Measurements from ENCODE around the gene RNASE8.
A peak's percentile ranks its signal among the peaks of the same experiment; 100 is the strongest.

RNASE8 gene

DNA sequence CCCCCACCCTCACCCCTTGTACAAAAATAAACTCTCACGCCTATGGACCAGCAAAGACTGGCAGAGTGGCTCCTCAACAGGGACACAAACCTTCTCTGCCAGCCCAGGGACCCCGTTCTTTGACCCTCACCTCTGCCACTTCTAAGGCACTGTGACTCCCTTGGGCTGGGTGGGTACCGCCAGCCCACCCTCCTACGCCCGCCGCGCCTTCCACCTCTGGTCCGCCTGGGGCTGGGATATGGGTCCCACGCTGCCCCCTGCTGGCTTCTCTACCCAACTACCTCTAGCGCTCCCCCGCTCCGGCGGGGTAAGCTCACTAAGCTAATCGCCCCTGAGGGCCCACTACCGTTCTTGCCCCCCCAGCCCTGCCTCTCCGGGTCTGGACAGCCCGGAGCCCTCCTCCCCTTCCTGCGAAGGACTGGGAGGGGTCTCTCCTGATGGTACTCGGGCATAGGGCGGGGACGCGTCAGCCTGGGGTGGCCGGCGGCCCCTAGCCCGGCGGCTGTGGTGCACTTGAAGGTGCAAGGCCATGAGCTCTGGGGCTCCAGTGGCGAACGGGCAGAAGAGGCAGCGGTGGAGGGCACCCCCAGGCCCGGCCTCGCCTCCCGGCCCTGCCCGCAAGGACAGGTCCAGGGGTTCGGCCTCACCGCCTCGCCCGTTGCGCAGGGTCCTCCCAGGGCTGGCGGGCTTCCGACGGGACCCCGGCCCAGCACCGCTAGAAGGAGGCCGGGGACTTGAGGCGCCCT is 32.7 kb downstream of the RNASE8 start:
- TF ChIP-seq, protein P1, sequence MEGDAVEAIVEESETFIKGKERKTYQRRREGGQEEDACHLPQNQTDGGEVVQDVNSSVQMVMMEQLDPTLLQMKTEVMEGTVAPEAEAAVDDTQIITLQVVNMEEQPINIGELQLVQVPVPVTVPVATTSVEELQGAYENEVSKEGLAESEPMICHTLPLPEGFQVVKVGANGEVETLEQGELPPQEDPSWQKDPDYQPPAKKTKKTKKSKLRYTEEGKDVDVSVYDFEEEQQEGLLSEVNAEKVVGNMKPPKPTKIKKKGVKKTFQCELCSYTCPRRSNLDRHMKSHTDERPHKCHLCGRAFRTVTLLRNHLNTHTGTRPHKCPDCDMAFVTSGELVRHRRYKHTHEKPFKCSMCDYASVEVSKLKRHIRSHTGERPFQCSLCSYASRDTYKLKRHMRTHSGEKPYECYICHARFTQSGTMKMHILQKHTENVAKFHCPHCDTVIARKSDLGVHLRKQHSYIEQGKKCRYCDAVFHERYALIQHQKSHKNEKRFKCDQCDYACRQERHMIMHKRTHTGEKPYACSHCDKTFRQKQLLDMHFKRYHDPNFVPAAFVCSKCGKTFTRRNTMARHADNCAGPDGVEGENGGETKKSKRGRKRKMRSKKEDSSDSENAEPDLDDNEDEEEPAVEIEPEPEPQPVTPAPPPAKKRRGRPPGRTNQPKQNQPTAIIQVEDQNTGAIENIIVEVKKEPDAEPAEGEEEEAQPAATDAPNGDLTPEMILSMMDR (IDR thresholded peaks at IDR 0.05; ENCODE audit: insufficient read depth, low read length, poor library complexity, severe bottlenecking), result peak; percentile 52

DNA sequence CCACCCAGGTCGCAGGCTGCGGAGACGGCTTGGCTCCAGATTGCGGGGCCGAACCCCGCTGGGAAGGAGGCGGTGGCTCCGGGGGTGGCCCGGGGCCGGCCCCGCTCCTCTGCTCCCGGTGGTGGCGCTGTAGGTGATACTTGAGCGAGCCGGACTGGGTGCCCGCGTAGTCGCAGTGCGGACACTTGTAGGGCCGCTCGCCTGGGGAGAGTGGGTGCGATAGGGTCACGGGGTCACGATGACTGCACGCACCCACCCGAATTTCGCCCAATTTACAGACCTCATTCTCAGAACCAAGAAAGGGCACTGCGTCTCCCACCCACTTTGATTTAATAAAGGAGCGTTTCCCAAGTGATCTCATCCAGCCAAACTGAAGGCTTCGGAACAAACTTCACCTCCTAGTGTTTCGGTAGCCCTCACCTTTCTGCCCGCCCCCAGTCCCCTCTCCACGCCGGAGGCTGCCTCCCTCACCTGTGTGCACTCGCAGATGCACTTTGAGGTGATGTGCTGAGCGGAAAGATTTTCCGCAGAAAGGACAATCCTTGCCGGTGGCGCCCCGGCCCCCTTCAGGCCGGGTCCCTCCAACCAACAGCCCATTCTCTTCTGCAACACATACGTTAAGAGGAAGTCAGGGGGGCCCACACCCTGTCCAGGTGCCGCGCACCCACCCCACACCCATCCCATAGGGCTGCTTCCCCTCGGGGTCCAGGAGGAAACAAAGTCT is 33.5 kb downstream of the RNASE8 start:
- H3K27me3 ChIP-seq (replicated peaks; ENCODE audit: control insufficient read depth, insufficient read depth, low read length), result no peaks in the 10 kb centered on the region
- no peak for DNase-seq (ENCODE audit: extremely low read depth, insufficient read length)

More for the DNA sequence above, 32.7 kb downstream of the RNASE8 start:
- Histone ChIP-seq H3K36me3 (ENCODE audit: control insufficient read depth, insufficient read depth, low read length) (no peaks in the 10 kb centered on the region), H3K27me3 (replicated peaks; ENCODE audit: control insufficient read depth, insufficient read depth, low read length) (no peaks in the 10 kb centered on the region), H3K4me3 (replicated peaks; ENCODE audit: low read depth, low read length) (no peak overlapping the region)
- no peak for DNase-seq (ENCODE audit: extremely low read depth, insufficient read length)

DNA sequence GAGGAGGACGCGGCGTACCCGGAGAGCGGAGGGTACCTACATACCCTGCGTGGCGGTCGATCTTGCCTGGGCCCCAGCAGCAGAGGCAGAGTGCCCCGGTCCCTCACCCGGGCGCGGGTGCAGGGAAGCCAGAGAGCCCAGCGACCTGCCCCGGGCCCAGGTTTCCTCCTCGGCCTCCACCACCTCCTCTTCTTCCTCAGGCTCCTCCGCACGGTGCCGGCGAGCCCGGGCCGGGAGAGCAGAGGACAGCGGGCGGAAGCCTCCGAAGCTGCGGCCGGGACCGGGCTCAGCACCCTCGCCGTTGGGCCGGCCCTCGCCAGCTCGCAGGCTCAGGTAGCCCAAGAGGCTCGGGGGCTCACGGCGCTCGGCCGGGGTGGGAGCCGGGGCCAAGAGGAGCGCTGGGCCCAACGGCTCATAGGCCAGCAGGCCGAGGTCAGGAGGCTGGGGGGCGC is 34.2 kb downstream of the RNASE8 start:
- TF ChIP-seq, protein P1 (IDR thresholded peaks at IDR 0.05; ENCODE audit: insufficient read depth, low read length, poor library complexity, severe bottlenecking), result no peak
- no peaks in the 10 kb centered on the region for H3K36me3 ChIP-seq (ENCODE audit: control insufficient read depth, insufficient read depth, low read length)
- no peak overlapping the region for H3K4me3 ChIP-seq (replicated peaks; ENCODE audit: low read depth, low read length)
- no peaks in the 10 kb centered on the region for H3K27me3 ChIP-seq (replicated peaks; ENCODE audit: control insufficient read depth, insufficient read depth, low read length)
- no peak for DNase-seq (ENCODE audit: extremely low read depth, insufficient read length)

More for the DNA sequence above, 33.5 kb downstream of the RNASE8 start:
- TF ChIP-seq, protein P1 (IDR thresholded peaks at IDR 0.05; ENCODE audit: insufficient read depth, low read length, poor library complexity, severe bottlenecking), result no peak
- Histone ChIP-seq H3K36me3 (ENCODE audit: control insufficient read depth, insufficient read depth, low read length) (no peaks in the 10 kb centered on the region), H3K4me3 (replicated peaks; ENCODE audit: low read depth, low read length) (no peak overlapping the region)

DNA sequence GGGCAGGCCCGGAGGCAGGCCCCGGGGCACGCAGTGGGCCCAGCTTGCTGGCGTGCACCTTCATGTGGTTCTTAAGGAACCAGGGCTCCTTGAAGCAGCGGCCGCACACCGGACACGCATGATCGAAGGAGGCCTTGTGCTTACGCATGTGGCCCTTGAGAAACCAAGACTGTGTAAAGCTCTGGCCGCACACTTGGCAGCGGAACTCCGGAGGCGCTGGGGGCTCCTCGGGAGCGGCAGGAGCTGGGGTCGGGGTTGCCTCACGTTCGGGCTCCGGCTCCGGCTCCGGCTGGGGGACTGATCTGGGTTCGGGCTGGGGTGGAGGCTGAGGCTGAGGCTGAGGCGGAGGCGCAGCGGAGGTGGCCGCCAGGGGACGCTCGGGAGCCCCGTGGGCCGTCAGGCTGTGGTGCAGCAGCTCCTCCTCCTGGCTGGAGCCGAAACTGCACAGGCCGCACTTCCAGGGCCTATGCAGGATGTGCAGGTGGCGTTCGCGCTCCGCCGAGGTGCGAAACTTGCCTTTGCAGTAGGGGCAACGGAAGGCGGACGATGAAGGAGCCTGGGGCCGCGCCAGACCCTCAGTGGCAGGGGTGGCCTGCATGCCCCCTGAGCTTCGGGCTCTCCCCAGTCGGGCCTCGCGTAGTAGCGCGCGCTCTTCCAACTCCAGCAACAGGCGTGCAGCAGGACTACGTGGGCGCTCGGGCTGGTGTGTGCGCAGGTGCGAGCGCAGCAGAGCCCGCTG is 34.8 kb downstream of the RNASE8 start:
- no peaks in the 10 kb centered on the region for H3K27me3 ChIP-seq (replicated peaks; ENCODE audit: control insufficient read depth, insufficient read depth, low read length)
- DNase-seq (ENCODE audit: extremely low read depth, insufficient read length), result peak; percentile 85
- no peaks in the 10 kb centered on the region for H3K36me3 ChIP-seq (ENCODE audit: control insufficient read depth, insufficient read depth, low read length)
- no peak overlapping the region for H3K4me3 ChIP-seq (replicated peaks; ENCODE audit: low read depth, low read length)
- TF ChIP-seq, protein P1 (IDR thresholded peaks at IDR 0.05; ENCODE audit: insufficient read depth, low read length, poor library complexity, severe bottlenecking), result peak; percentile 100

DNA sequence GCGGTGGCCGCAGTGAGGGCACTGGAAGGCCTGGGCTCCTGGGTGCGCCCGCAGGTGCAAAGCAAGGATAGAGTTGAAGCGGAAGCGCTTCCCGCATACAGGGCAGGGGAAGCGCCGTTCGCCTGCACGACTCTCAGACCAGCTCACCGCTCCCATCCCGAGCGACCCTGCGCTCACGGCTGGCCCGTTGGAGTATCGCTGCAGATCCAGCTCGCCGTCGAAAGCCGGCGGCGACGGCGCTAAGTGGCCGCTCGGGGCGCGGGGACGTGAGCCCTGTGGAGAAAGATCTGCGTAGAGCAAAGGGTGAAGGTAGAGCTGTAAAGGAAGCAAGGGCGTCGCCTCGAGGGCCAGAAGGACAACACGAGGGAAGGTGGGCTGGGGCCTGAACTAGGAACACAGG is 35.4 kb downstream of the RNASE8 start:
- TF ChIP-seq, protein P1 (IDR thresholded peaks at IDR 0.05; ENCODE audit: insufficient read depth, low read length, poor library complexity, severe bottlenecking), result no peak
- H3K27me3 ChIP-seq (replicated peaks; ENCODE audit: control insufficient read depth, insufficient read depth, low read length), result no peaks in the 10 kb centered on the region
- DNase-seq (ENCODE audit: extremely low read depth, insufficient read length), result no peak
- no peak overlapping the region for H3K4me3 ChIP-seq (replicated peaks; ENCODE audit: low read depth, low read length)
- no peaks in the 10 kb centered on the region for H3K36me3 ChIP-seq (ENCODE audit: control insufficient read depth, insufficient read depth, low read length)
